DMS53 treated with DMSO at 0.1 percent for 48 hours (cell line): ENCODE results near the gene HPGDS.

ENCODE experiments used
- DNase-seq: peaks from one replicate; lab custom pipeline; 2025; ENCODE audit not compliant: unreplicated experiment; lab: John Stamatoyannopoulos, UW

HPGDS gene

DNA sequence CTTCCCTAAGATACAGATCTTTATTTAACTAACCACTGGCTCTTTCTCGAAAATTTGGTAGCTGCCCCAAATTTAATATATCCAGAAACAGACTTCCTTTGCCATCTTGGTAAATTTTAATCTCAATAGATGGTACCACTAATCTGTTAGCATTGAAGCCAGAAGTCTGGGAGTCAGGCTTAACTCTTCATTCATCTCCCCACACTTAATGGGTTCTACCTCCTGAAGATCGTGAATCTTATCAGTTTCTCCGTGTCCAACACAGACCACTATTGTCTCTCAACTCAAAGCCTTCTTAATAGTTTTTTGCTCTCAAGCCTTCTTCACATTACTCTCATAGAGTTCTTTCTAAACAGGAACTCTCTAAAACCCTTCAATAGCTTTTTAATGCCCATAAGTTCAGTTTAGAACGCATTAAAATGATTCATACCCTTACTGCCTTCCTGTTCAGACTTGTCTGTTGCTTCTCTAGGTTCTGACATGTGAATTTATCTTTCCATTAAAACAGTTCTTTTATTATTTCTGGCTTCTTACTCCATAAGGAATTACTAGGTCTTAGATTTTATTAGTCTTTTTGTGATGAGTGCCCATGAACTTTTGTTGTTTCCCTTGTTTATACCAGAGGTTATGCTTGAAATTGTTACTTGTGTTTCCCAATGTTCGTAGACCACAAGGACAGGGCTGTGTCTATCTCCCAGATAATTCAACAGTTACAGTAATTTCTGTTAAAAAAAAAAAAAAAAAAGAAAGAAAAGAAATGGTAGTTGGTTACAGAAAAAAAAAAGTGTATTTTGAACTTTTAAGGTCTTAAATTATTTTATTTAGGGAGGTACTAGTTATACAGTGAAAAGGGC, 80.2 kb downstream of the HPGDS start:
- DNase-seq: no peak

DNA sequence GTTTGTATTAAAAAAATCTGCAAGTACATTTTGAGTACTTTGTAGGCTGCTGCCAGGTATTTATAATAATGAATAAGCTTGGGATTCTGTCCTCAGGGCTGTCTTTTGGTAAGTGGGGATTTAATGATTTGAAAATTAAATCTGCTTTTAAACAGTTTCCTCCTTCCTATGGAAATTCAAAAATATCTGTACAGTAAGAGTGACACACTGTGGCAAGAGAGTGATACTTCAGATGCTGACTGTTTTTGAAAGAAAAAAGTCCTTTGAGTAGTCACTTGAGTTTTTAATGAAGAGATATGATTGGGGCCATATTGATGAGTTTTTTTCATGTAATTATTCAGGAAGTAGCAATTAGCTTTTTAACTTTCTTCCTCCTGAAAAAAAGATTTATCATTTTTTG, 85.8 kb downstream of the HPGDS start:
- DNase-seq: no peak

DNA sequence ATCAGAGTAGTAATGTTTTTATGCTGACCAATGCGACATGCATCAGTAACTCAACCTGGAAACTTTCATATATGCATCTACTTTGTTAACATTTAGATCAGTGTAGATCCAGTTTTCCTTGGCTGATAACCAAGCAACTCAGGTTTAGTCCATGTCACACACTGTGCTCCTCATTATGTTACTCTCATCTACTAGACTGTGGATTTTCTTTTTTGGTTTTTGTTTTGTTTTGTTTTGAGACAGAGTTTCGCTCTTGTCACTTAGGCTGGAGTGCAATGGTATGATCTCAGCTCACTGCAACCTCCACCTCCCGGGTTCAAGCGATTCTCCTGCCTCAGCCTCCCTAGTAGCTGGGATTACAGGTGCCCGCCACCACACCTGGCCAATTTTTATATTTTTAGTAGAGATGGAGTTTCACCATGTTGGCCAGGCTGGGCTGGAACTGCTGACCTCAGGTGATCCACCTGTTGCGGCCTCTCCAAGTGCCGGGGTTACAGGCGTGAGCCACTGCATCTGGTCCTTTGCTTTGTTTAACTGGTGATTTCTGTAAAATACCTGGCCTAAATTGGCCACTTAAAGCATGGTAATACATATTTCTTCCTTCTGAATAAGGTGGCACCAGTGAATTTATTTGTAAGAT, 86.4 kb downstream of the HPGDS start:
- no peak for DNase-seq

DNA sequence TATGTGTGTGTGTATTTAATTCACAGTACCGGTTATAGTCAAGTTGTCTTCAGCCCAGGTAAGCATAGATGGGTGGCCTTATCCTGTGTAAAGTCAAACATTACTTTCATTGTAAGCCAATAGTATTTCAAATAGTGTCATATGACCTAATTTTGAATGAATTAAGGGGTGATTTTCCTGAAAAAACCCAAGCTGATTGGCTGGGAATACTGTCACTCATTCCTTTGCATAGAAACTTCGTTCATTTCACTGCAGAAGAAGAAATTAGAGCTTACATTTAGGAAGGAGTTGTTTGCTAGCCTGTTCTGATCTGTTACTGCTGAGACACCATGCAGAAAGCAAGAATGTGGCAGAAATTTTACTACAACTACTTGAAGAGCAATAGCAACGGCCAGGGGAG, 89.6 kb downstream of the HPGDS start:
- no peak for DNase-seq

DNA sequence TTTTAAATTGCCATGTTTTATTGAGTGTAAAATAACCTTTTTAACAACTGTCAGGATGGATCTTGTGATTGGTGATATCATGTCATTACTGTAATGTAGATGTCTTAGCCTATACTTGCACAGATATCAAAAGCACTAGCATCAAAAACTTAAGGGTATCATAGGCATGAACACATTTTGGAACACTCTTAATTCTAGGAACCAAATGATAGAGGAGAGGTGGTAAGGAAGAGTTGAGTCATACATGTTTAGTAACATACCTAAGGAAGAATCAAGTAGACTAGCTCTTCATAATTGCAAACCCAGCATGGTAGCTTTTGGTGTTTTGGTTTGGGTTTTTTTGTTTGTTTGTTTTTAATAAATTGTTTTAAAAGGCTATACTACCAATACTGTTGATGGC, 91.5 kb downstream of the HPGDS start:
- DNase-seq: no peak
